CD14-positive monocyte (primary cell): ENCODE results near the gene TLX1. TPM values are rescaled to one million over a fixed set of nuclear protein-coding genes. Genes with fewer than 3 reads are reported as not detected.
A peak's percentile ranks its signal among the peaks of the same experiment; 100 is the strongest.

ENCODE experiments used
- DNase-seq, 3 donors: peaks; one replicate each; pipeline ENCODE4 v3.0.0-alpha.2; 2011 to 2022
- H2AFZ ChIP-seq: 2 replicates; pipeline ENCODE4 v1.6.0; 2012; ENCODE audit warnings: mild to moderate bottlenecking, low read depth, low read length, inconsistent platforms; ENCODE audit not compliant: insufficient read depth, poor library complexity, severe bottlenecking
- H3K27ac ChIP-seq, 2 donors: 1 replicate in 1 of 2; 2 replicates in 1 of 2; pipeline ENCODE4 v1.5.1; 2012 to 2013; ENCODE audit warnings: low read length in 2 of 2, control low read depth in 1 of 2, inconsistent platforms in 1 of 2, low read depth in 1 of 2, mild to moderate bottlenecking in 1 of 2
- H3K27me3 ChIP-seq, 2 donors: one replicate each; pipeline versions ENCODE4 v1.6.0 to v1.6.1; 2011 to 2013; ENCODE audit warnings: low read length in 2 of 2; ENCODE audit not compliant: control insufficient read depth in 2 of 2, insufficient read depth in 2 of 2
- H3K36me3 ChIP-seq, 2 donors: replicated peaks in 1 of 2; 1 replicate in 1 of 2; 2 replicates in 1 of 2; pipeline versions ENCODE4 v1.5.1 to v1.6.1; 2012 to 2013; ENCODE audit warnings: low read length in 2 of 2, control low read depth in 1 of 2, inconsistent platforms in 1 of 2, mild to moderate bottlenecking in 1 of 2; ENCODE audit not compliant: insufficient read depth in 2 of 2, control insufficient read depth in 1 of 2
- H3K4me1 ChIP-seq, 2 donors: 1 replicate in 1 of 2; 2 replicates in 1 of 2; pipeline versions ENCODE4 v1.5.1 to v1.6.1; 2012 to 2013; ENCODE audit warnings: low read length in 2 of 2, control low read depth in 1 of 2, inconsistent platforms in 1 of 2, mild to moderate bottlenecking in 1 of 2, moderate library complexity in 1 of 2; ENCODE audit not compliant: insufficient read depth in 2 of 2, control insufficient read depth in 1 of 2
- H3K4me2 ChIP-seq: replicated peaks from 2 replicates; pipeline ENCODE3; 2012; ENCODE audit warnings: low read length, moderate library complexity, mild to moderate bottlenecking; ENCODE audit not compliant: poor library complexity, severe bottlenecking; ENCODE audit errors: extremely low read depth
- H3K4me3 ChIP-seq, 3 experiments: fragments of 200-600 bp in 1 of 3; sonication (generic) in 1 of 3; replicated peaks in 1 of 3; 1 replicate in 2 of 3; 2 replicates in 1 of 3; pipeline ENCODE4 v1.5.1; 2011 to 2013; ENCODE audit warnings: low read length in 3 of 3, mild to moderate bottlenecking in 3 of 3, control low read depth in 2 of 3, low read depth in 2 of 3, inconsistent platforms in 1 of 3, moderate library complexity in 1 of 3
- H3K79me2 ChIP-seq: 2 replicates; pipeline ENCODE4 v1.6.0; 2012; ENCODE audit warnings: mild to moderate bottlenecking, control low read depth, inconsistent platforms, low read length, moderate library complexity; ENCODE audit not compliant: insufficient read depth
- H3K9ac ChIP-seq: 2 replicates; pipeline ENCODE4 v1.6.0; 2017; ENCODE audit warnings: low read length, mild to moderate bottlenecking; ENCODE audit not compliant: insufficient read depth, poor library complexity, severe bottlenecking
- H3K9me3 ChIP-seq, 2 donors: replicated peaks in 1 of 2; 1 replicate in 1 of 2; 2 replicates in 1 of 2; pipeline versions ENCODE4 v1.5.1 to v1.6.1; 2012 to 2013; ENCODE audit warnings: low read length in 2 of 2, control low read depth in 1 of 2; ENCODE audit not compliant: control insufficient read depth in 1 of 2, insufficient read depth in 1 of 2
- H4K20me1 ChIP-seq: 2 replicates; pipeline ENCODE4 v1.6.0; 2012; ENCODE audit warnings: mild to moderate bottlenecking, low read length, control low read depth, moderate library complexity; ENCODE audit not compliant: insufficient read depth
- H3K27ac Mint-ChIP-seq, 7 donors: one replicate each; pipeline ENCODE4 v1.8.0; 2020; ENCODE audit warnings: mild to moderate bottlenecking in 7 of 7, mixed read lengths in 7 of 7, moderate library complexity in 6 of 7, inconsistent platforms in 2 of 7
- H3K27me3 Mint-ChIP-seq, 3 donors: one replicate each; pipeline ENCODE4 v1.8.0; 2021 to 2022; ENCODE audit warnings: low read depth in 3 of 3, mild to moderate bottlenecking in 3 of 3, mixed read lengths in 3 of 3, moderate library complexity in 3 of 3, inconsistent platforms in 1 of 3
- H3K36me3 Mint-ChIP-seq, 2 donors: one replicate each; pipeline ENCODE4 v1.8.0; 2020; ENCODE audit warnings: mixed read lengths in 2 of 2, inconsistent platforms in 1 of 2, mild to moderate bottlenecking in 1 of 2
- H3K4me1 Mint-ChIP-seq: one replicate; pipeline ENCODE4 v1.8.0; 2020; ENCODE audit warnings: mild to moderate bottlenecking, mixed read lengths
- H3K4me3 Mint-ChIP-seq, 2 donors: one replicate each; pipeline ENCODE4 v1.8.0; 2020; ENCODE audit warnings: mild to moderate bottlenecking in 2 of 2, mixed read lengths in 2 of 2, moderate library complexity in 1 of 2
- H3K9me3 Mint-ChIP-seq, 7 donors: one replicate each; pipeline ENCODE4 v1.8.0; 2020 to 2022; ENCODE audit warnings: mixed read lengths in 7 of 7, mild to moderate bottlenecking in 6 of 7, moderate library complexity in 6 of 7, inconsistent platforms in 2 of 7
- WGBS: methylation state at CpG from one replicate; pipeline ENCODE4 v1.1.5; 2013; ENCODE audit warnings: missing lambda C conversion rate; ENCODE audit not compliant: insufficient coverage; 5-methylcytosine and 5-hydroxymethylcytosine counted together
- intact Hi-C, 2 donors: fragments of 100-400 bp; cut with micrococcal nuclease; formaldehyde crosslinking; loops; one replicate each; pipeline versions ENCODE4 v1.15.0 to v1.15.1; 2023
- polyA plus RNA-seq, 3 donors: library from polyadenylated mRNA; depleted of rRNA in 1 of 3; unstranded in 2 of 3; stranded (reverse) in 1 of 3; fragments of 300-500 nt in 2 of 3; fragments of >200 nt in 1 of 3; fragmentation: Illumina TruSeq in 2 of 3; gene quantifications; 1 replicate in 2 of 3; 2 replicates in 1 of 3; pipeline ENCODE4 v1.2.3, GENCODE V29; 2012 to 2021
- TF ChIP-seq, protein P1 (sequence below): fragments of 200-600 bp; IDR thresholded peaks from one replicate; pipeline ENCODE4 v1.8.0; 2022; ENCODE audit warnings: antibody characterized with exemption, mild to moderate bottlenecking

The TLX1 gene
- polyA plus RNA-seq, 3 donors, result not detected

DNA sequence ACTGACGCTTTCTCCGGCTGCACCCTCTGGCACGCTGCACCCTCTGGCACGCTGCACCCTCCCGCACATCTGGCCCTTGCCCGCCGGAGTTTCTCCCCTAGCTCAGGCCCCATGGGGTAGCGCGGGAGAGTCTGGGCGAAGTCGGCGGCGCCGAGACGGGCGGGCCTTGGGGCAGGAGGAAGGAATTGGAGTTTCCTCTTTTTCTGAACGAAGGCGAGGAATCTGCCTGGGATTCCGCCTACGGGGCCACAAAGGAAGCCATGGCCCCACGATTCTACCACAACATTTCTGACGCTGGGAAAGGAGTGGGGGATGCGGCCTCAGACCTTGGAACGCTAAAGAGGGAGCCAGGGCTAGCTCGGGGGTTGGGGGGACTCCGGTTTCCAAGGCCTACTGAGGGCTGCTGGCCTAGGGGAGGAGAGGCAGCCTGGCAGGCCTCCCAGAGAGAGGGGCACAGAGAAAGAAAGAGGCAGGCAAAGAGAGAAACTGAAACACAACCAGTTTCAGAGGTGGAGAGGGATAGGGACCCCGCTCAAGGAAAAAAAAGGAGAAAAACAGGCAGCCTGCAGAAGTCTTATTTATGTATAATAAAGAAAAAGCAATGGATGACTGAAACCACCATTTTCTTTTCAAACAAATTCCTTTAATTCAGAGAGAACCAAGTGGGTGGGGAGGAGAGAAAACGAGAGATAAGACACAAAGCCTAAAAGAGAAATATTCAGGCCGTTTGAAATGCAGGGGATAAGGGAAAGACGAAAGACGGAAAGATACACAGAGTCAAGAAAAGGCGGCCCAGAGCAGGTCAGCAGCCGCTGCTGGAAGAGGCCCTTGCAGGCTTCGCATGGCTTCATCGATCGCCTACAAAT is 4.3 kb downstream of the TLX1 start:
- H3K4me3 ChIP-seq, result peak overlapping the region; percentile 11 to 75 (median 33)
- DNase-seq, result peak; percentile 20 to 47 (median 27)
- H3K27me3 Mint-ChIP-seq, result peaks cover 91 to 100% (median 96%) of the 10 kb centered on the region in 3 donors
- peaks cover 4 to 17% of the 10 kb centered on the region in 2 donors for H3K36me3 Mint-ChIP-seq
- 5% methylated on average over 13 of the region's 36 CpGs for WGBS
- intact Hi-C loops, result no loop called here
- H3K9me3 Mint-ChIP-seq, result peaks cover 0 to 52% (median 28%) of the 10 kb centered on the region in 7 donors
- H3K9me3 ChIP-seq, result peaks cover 8 to 57% of the 10 kb centered on the region in 2 donors
- H2AFZ ChIP-seq, result peak overlapping the region; percentile 67
- peaks cover 34% of the 10 kb centered on the region for H3K4me1 Mint-ChIP-seq
- H3K4me2 ChIP-seq, result peak overlapping the region; percentile 76
- no peak overlapping the region for H3K27ac ChIP-seq
- H3K36me3 ChIP-seq, result no peaks in the 10 kb centered on the region
- H3K4me1 ChIP-seq, result peaks cover 14% of the 10 kb centered on the region in 2 donors
- TF ChIP-seq, protein P1, sequence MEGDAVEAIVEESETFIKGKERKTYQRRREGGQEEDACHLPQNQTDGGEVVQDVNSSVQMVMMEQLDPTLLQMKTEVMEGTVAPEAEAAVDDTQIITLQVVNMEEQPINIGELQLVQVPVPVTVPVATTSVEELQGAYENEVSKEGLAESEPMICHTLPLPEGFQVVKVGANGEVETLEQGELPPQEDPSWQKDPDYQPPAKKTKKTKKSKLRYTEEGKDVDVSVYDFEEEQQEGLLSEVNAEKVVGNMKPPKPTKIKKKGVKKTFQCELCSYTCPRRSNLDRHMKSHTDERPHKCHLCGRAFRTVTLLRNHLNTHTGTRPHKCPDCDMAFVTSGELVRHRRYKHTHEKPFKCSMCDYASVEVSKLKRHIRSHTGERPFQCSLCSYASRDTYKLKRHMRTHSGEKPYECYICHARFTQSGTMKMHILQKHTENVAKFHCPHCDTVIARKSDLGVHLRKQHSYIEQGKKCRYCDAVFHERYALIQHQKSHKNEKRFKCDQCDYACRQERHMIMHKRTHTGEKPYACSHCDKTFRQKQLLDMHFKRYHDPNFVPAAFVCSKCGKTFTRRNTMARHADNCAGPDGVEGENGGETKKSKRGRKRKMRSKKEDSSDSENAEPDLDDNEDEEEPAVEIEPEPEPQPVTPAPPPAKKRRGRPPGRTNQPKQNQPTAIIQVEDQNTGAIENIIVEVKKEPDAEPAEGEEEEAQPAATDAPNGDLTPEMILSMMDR, result no peak
- H3K9ac ChIP-seq, result no peak overlapping the region
- no peaks in the 10 kb centered on the region for H3K79me2 ChIP-seq
- H3K27ac Mint-ChIP-seq, result peak overlapping the region in 2 of 7 donors; percentile 46 to 49
- H3K4me3 Mint-ChIP-seq, result peak overlapping the region; percentile 79 to 93
- peaks cover 90 to 98% of the 10 kb centered on the region in 2 donors for H3K27me3 ChIP-seq
- no peaks in the 10 kb centered on the region for H4K20me1 ChIP-seq

DNA sequence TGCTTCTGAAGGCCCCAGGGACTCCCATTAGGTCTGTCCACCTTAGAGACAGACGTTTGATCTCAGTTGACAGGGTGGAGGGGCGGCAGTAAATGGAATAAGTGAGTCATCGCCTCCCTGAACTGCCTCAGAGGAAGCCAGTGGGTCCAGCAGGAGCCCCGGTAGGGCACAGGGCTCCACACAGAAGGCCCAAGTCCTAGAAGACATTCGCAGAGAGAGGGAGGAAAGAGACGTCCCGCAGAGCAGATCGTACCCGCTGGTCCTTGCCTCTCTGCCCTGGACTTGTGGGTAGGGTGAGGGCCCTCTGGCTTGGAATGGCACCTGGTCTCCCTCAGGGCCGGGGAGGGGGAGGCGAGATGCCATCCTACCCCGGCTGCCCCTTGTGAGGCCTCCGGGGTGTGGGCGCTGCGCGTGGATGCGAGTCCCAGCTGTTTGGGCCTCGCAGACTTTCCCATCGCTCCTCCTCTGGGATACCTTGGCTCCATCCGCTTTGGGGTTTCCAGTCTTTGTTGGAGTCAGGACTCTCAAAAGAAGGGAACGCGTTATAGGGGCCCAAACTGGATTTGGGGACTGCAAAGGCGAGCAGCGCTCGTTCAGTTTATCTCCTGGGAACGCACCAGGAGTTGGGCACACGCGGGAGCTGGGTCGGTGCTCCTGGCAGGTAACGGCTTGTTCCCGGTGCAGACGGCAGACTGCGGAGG is 5.1 kb downstream of the TLX1 start:
- no peak overlapping the region for H3K27ac Mint-ChIP-seq
- H3K4me3 ChIP-seq, result no peak overlapping the region
- peaks cover 4 to 17% of the 10 kb centered on the region in 2 donors for H3K36me3 Mint-ChIP-seq
- peaks cover 8 to 57% of the 10 kb centered on the region in 2 donors for H3K9me3 ChIP-seq
- H3K4me1 Mint-ChIP-seq, result peaks cover 37% of the 10 kb centered on the region
- H3K4me2 ChIP-seq, result no peak overlapping the region
- peak overlapping the region in 1 of 2 donors; percentile 93 for H3K4me3 Mint-ChIP-seq
- H3K4me1 ChIP-seq, result peaks cover 14% of the 10 kb centered on the region in 2 donors
- H3K36me3 ChIP-seq, result no peaks in the 10 kb centered on the region
- TF ChIP-seq, protein P1, result no peak
- H2AFZ ChIP-seq, result no peak overlapping the region
- H3K27me3 ChIP-seq, result peaks cover 89 to 98% of the 10 kb centered on the region in 2 donors
- WGBS, result 12% methylated on average over 32 of the region's 33 CpGs
- no peak for DNase-seq
- no peaks in the 10 kb centered on the region for H3K79me2 ChIP-seq
- intact Hi-C loops, result no loop called here
- H3K9me3 Mint-ChIP-seq, result peaks cover 0 to 52% (median 23%) of the 10 kb centered on the region in 7 donors
- H4K20me1 ChIP-seq, result no peaks in the 10 kb centered on the region
- no peak overlapping the region for H3K9ac ChIP-seq
- peaks cover 91 to 100% (median 96%) of the 10 kb centered on the region in 3 donors for H3K27me3 Mint-ChIP-seq
- H3K27ac ChIP-seq, result no peak overlapping the region
